CD4-positive, alpha-beta T cell (primary cell): Measurements from ENCODE around the gene GRAP. TPM values are rescaled to one million over a fixed set of nuclear protein-coding genes. Genes with fewer than 3 reads are reported as not detected.

Source experiments
- ATAC-seq: fragments of 200-7000 bp; cut with Tn5 transposase; one replicate; pipeline ENCODE4 v1.10.0; 2022; ENCODE audit warnings: mild to moderate bottlenecking; ENCODE audit not compliant: poor library complexity
- CTCF ChIA-PET: fragments of 350-600 bp; sonication (Branson Sonifier 250); formaldehyde crosslinking; loops from one replicate; lab custom pipeline; 2021; ENCODE audit warnings: antibody characterized with exemption, inconsistent platforms; lab: Charles Lee
- POLR2A ChIA-PET: fragments of 350-600 bp; sonication (Branson Sonifier 250); formaldehyde crosslinking; loops from one replicate; lab custom pipeline; 2021; ENCODE audit warnings: antibody characterized with exemption, inconsistent platforms; lab: Charles Lee
- DNase-seq, 14 experiments: peaks; one replicate each; pipeline ENCODE4 v3.0.0-alpha.2; 2013 to 2020; ENCODE audit warnings: mixed read lengths in 2 of 14
- H3K27ac ChIP-seq, 2 donors: one replicate each; pipeline versions ENCODE4 v1.5.1 to v1.7.0; 2013; ENCODE audit warnings: low read length in 2 of 2, low read depth in 1 of 2, mild to moderate bottlenecking in 1 of 2
- H3K27me3 ChIP-seq, 2 experiments: 1 replicate in 1 of 2; 2 replicates in 1 of 2; pipeline versions ENCODE4 v1.6.1 to v1.7.0; 2013; ENCODE audit warnings: low read length in 2 of 2, control low read depth in 1 of 2, mild to moderate bottlenecking in 1 of 2, moderate library complexity in 1 of 2; ENCODE audit not compliant: insufficient read depth in 2 of 2, control insufficient read depth in 1 of 2
- H3K36me3 ChIP-seq: one replicate; pipeline ENCODE4 v1.6.1; 2013; ENCODE audit warnings: low read length, control low read depth; ENCODE audit not compliant: insufficient read depth
- H3K4me1 ChIP-seq: one replicate; pipeline ENCODE4 v1.6.1; 2013; ENCODE audit warnings: low read length, control low read depth; ENCODE audit not compliant: insufficient read depth
- H3K4me3 ChIP-seq: one replicate; pipeline ENCODE4 v1.5.1; 2013; ENCODE audit warnings: mild to moderate bottlenecking, low read length, moderate library complexity
- H3K9me3 ChIP-seq, 2 experiments: 1 replicate in 1 of 2; 2 replicates in 1 of 2; pipeline versions ENCODE4 v1.6.1 to v1.7.0; 2013; ENCODE audit warnings: low read length in 2 of 2, mild to moderate bottlenecking in 2 of 2, control low read depth in 1 of 2, moderate library complexity in 1 of 2; ENCODE audit not compliant: control insufficient read depth in 1 of 2, insufficient read depth in 1 of 2
- H3K27ac Mint-ChIP-seq: one replicate; pipeline ENCODE4 v1.8.0; 2020; ENCODE audit warnings: mixed read lengths
- H3K27me3 Mint-ChIP-seq: one replicate; pipeline ENCODE4 v1.8.0; 2021; ENCODE audit warnings: mixed read lengths
- H3K36me3 Mint-ChIP-seq: one replicate; pipeline ENCODE4 v1.8.0; 2021; ENCODE audit warnings: low read depth, mixed read lengths
- H3K4me1 Mint-ChIP-seq: one replicate; pipeline ENCODE4 v1.8.0; 2021; ENCODE audit warnings: low read depth, mixed read lengths
- H3K4me3 Mint-ChIP-seq: one replicate; pipeline ENCODE4 v1.8.0; 2020; ENCODE audit warnings: mild to moderate bottlenecking, mixed read lengths
- H3K9me3 Mint-ChIP-seq: one replicate; pipeline ENCODE4 v1.8.0; 2020; ENCODE audit warnings: mixed read lengths
- CTCF ChIP-seq: fragments of 200-600 bp; IDR thresholded peaks from one replicate; pipeline ENCODE4 v1.8.0; 2022; ENCODE audit warnings: antibody characterized with exemption, mild to moderate bottlenecking
- intact Hi-C, 2 experiments: fragments of 100-400 bp; cut with DNase I in 1 of 2; cut with micrococcal nuclease in 1 of 2; formaldehyde crosslinking; loops; one replicate each; pipeline versions ENCODE4 v1.15.1 to v1.9.0; 2023 to 2025; cut with DNase I, micrococcal nuclease
- total RNA-seq, 174 experiments: library from RNA in 2 of 174; stranded (reverse) in 2 of 174; gene quantifications; one replicate each; pipeline ENCODE4 v1.2.3 and lab custom pipeline; 2021 to 2026

Gene GRAP
- total RNA-seq, 2 experiments from 2014 or later, result 20.1 to 20.4 TPM

- no peaks in the 10 kb centered on the region for H3K4me1 ChIP-seq
- H3K36me3 ChIP-seq, result peaks cover 20% of the 10 kb centered on the region
- no peak overlapping the region for H3K4me3 ChIP-seq
- Mint-ChIP-seq H3K27ac (no peak overlapping the region), H3K36me3 (peaks cover 16% of the 10 kb centered on the region), H3K9me3 (no peaks in the 10 kb centered on the region), H3K4me3 (no peak overlapping the region), H3K4me1 (no peaks in the 10 kb centered on the region), H3K27me3 (no peaks in the 10 kb centered on the region)
- intact Hi-C loops, result no loop called here
- no peaks in the 10 kb centered on the region for H3K27me3 ChIP-seq
- ATAC-seq, result no peak
- H3K27ac ChIP-seq, result no peak overlapping the region
- CTCF ChIA-PET, result interaction anchor here (1.3 kb wide), 1 partner anchor 23 kb away, joined by 3 read pairs; no protein-coding TSS in a partner anchor
- no peaks in the 10 kb centered on the region for H3K9me3 ChIP-seq
- no peak for DNase-seq
- TF ChIP-seq CTCF, result no peak
- POLR2A ChIA-PET, result interaction anchor here (0.6 kb wide), 1 partner anchor 87 kb away, joined by 3 read pairs; no protein-coding TSS in a partner anchor
These were observed 62.3 kb downstream of the GRAP start for GRCh38 chr17:18984273-18985114.

- peaks cover 20% of the 10 kb centered on the region for H3K36me3 Mint-ChIP-seq
- Histone ChIP-seq H3K27ac (no peak overlapping the region), H3K9me3 (no peaks in the 10 kb centered on the region), H3K4me3 (no peak overlapping the region), H3K27me3 (no peaks in the 10 kb centered on the region), H3K36me3 (peaks cover 37% of the 10 kb centered on the region), H3K4me1 (no peaks in the 10 kb centered on the region)
- intact Hi-C loops, result no loop called here
- CTCF ChIA-PET, result no interaction called here
- no peaks in the 10 kb centered on the region for H3K4me1 Mint-ChIP-seq
- no peaks in the 10 kb centered on the region for H3K27me3 Mint-ChIP-seq
- no peak overlapping the region for H3K27ac Mint-ChIP-seq
- no peak overlapping the region for H3K4me3 Mint-ChIP-seq
- no peak for TF ChIP-seq CTCF
- no peak for DNase-seq
- no peaks in the 10 kb centered on the region for H3K9me3 Mint-ChIP-seq
- ATAC-seq, result no peak
- POLR2A ChIA-PET, result no interaction called here
These were observed 64.9 kb downstream of the GRAP start for GRCh38 chr17:18981642-18982424.

- Histone ChIP-seq H3K4me1 (no peaks in the 10 kb centered on the region), H3K9me3 (no peaks in the 10 kb centered on the region), H3K36me3 (peaks cover 34% of the 10 kb centered on the region), H3K4me3 (no peak overlapping the region), H3K27ac (no peak overlapping the region), H3K27me3 (no peaks in the 10 kb centered on the region)
- Mint-ChIP-seq H3K27me3 (no peaks in the 10 kb centered on the region), H3K27ac (no peak overlapping the region), H3K9me3 (no peaks in the 10 kb centered on the region), H3K36me3 (peaks cover 22% of the 10 kb centered on the region), H3K4me1 (no peaks in the 10 kb centered on the region), H3K4me3 (no peak overlapping the region)
- ATAC-seq (no peak), DNase-seq (no peak)
- ChIA-PET POLR2A (no interaction called here), CTCF (no interaction called here)
- intact Hi-C loops, result no loop called here
- no peak for TF ChIP-seq CTCF
These were observed 65.5 kb downstream of the GRAP start for GRCh38 chr17:18981335-18981641.
